Fibroblast of pulmonary artery (primary cell): ENCODE data around the gene GABARAPL2.

ENCODE experiments used
- DNase-seq: peaks from one replicate; pipeline ENCODE4 v3.0.0-alpha.2; 2010; ENCODE audit warnings: low read depth
- H3K4me3 ChIP-seq: replicated peaks from 2 replicates; pipeline ENCODE4 v1.5.1; 2011; ENCODE audit warnings: low read depth, mild to moderate bottlenecking, control low read depth, low read length, moderate library complexity
- TF ChIP-seq, protein P1 (sequence below): IDR thresholded peaks from 2 replicates; pipeline ENCODE4 v1.5.1; 2011; ENCODE audit warnings: mild to moderate bottlenecking, control low read depth, low read length, inconsistent platforms; ENCODE audit errors: missing control alignments

Gene GABARAPL2

DNA sequence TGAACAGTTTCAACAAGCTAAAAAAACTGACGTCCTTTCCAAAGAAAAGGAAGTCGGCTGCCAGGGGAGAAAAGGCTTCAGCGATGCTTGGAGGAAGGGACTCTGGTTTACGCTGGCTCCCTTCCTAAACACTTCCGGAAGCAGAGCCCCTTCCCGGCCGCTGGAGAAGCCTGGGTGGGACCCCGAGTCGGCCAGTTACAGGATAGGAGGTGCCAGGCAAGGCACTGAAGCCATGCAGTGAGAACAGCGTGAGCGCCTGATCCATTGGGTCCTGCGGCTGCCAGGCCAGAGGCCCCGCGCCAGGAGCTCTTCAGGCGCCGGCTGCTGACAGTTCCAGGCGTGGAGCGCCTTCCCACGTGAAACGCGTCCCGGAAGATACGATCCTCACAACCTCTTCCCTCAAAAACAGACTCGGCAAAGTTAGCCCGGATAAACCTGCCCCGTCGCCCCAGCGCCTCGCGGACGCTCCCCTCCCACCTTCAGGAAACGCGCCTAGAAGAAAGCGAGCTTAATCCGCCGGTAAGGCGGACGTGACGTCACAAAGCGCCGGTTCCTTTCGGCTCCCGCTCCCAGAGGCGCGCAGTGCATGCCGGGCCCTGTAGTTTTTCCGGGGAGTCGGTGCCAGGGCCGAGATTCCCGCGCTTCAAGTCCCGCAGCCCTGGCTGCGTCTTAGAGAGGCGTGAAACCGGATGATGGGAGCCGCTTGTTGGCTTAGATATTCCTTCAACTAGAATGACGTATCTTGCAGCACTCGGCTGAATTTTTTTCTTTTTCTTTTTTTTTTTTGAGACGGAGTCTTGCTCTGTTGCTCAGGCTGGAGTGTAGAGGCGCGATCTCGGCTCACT, 56.8 kb downstream of the GABARAPL2 start, which contains the start of gene ADAT1:
Gene ADAT1, minus strand, starts transcription at position 521 of the 845 bp plus-strand sequence. CDS start 2,482 bp downstream, outside the sequence.
- TF ChIP-seq, protein P1, sequence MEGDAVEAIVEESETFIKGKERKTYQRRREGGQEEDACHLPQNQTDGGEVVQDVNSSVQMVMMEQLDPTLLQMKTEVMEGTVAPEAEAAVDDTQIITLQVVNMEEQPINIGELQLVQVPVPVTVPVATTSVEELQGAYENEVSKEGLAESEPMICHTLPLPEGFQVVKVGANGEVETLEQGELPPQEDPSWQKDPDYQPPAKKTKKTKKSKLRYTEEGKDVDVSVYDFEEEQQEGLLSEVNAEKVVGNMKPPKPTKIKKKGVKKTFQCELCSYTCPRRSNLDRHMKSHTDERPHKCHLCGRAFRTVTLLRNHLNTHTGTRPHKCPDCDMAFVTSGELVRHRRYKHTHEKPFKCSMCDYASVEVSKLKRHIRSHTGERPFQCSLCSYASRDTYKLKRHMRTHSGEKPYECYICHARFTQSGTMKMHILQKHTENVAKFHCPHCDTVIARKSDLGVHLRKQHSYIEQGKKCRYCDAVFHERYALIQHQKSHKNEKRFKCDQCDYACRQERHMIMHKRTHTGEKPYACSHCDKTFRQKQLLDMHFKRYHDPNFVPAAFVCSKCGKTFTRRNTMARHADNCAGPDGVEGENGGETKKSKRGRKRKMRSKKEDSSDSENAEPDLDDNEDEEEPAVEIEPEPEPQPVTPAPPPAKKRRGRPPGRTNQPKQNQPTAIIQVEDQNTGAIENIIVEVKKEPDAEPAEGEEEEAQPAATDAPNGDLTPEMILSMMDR, result no peak
- DNase-seq, result peak; percentile 98
- peak within 1 kb of the TSS; percentile 79 for H3K4me3 ChIP-seq

DNA sequence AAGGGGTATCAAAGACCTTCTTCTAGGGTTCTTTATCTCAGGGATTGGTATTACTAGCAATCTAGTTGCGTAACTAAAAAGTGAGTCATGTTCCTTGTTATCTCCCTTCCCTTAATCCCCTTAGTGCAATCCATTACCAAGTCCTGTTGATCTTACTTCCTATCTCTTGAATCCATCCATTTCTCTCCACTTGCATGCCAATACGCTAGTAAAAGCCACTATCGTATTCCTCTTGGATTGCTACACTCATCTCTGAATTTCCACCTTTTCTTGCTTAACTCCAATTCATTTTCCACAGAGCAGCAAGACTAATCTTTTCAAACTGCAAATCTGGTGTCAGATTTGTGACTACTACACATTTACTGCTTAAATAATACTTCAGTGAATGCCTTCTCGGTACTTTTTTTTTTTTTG, 58.7 kb downstream of the GABARAPL2 start:
- peak; percentile 58 for DNase-seq

DNA sequence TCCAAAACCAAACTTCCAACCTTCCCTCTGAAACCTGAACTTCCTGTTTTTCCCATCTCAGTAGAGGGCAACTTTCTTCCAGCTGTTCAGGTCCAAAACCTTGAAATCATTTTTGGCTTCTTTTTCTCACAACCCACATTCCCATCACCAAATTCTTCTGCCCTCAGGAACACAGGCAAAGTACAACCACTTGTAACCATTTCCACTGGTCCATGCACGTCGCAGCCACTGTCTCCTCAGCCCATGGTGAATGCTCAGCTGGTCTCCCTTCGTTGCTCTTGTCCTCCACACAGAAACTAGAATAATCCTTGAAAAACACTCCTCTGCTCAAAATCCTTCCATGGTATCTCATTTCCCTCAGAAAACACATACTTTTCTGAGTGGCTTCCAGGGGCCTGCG, 60.6 kb downstream of the GABARAPL2 start:
- TF ChIP-seq, protein P1, result no peak
- no peak for DNase-seq
- H3K4me3 ChIP-seq, result no peak overlapping the region

More for the DNA sequence above, 58.7 kb downstream of the GABARAPL2 start:
- no peak overlapping the region for H3K4me3 ChIP-seq
- TF ChIP-seq, protein P1, result no peak
